ENCODE data around the gene AP1M1.
A peak's percentile ranks its signal among the peaks of the same experiment; 100 is the strongest.

The AP1M1 gene

DNA sequence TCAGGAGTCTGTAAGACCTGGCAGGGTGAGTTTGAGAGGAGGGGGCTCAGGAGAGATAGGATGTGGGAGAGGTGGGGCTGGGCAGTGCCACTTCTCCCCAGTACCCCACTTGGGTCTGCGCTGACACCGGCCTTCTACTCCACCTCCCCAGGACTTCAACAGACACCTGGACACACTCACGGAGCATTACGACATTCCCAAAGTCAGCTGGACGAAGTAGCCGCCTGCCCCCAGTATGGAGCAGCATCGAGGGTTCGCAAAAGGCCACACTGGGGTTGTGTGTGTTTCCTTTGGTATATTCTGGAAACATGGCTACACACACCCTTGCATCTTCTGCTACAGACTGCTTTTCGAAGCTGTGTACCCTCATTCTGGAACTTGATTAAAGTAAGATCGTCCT, 7.0 kb upstream of the AP1M1 start:
- H3K27ac ChIP-seq (ENCODE audit: low read length) = no peak overlapping the region
- H3K4me3 ChIP-seq (ENCODE audit: low read length) = no peak overlapping the region
- H3K36me3 ChIP-seq (replicated peaks; ENCODE audit: low read depth, low read length) = peaks cover 47% of the 10 kb centered on the region
- H2AFZ ChIP-seq (ENCODE audit: low read depth, low read length) = no peak overlapping the region
- no peak overlapping the region for H3K4me2 ChIP-seq (ENCODE audit: low read length)
- H3K9ac ChIP-seq (ENCODE audit: low read length) = no peak overlapping the region
- no peaks in the 10 kb centered on the region for H3K27me3 ChIP-seq (ENCODE audit: low read depth, low read length)
- peaks cover 23% of the 10 kb centered on the region for H3K79me2 ChIP-seq (ENCODE audit: low read length)
- peaks cover 9% of the 10 kb centered on the region for H3K4me1 ChIP-seq (ENCODE audit: low read length)
- TF ChIP-seq, protein P1, sequence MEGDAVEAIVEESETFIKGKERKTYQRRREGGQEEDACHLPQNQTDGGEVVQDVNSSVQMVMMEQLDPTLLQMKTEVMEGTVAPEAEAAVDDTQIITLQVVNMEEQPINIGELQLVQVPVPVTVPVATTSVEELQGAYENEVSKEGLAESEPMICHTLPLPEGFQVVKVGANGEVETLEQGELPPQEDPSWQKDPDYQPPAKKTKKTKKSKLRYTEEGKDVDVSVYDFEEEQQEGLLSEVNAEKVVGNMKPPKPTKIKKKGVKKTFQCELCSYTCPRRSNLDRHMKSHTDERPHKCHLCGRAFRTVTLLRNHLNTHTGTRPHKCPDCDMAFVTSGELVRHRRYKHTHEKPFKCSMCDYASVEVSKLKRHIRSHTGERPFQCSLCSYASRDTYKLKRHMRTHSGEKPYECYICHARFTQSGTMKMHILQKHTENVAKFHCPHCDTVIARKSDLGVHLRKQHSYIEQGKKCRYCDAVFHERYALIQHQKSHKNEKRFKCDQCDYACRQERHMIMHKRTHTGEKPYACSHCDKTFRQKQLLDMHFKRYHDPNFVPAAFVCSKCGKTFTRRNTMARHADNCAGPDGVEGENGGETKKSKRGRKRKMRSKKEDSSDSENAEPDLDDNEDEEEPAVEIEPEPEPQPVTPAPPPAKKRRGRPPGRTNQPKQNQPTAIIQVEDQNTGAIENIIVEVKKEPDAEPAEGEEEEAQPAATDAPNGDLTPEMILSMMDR (IDR thresholded peaks at IDR 0.05; ENCODE audit: low read depth, low read length) = no peak
- no peak for TF ChIP-seq EZH2phosphoT487 (IDR thresholded peaks at IDR 0.05; ENCODE audit: low read depth)
- no peaks in the 10 kb centered on the region for H3K9me3 ChIP-seq (ENCODE audit: insufficient read depth, low read length)
- no peaks in the 10 kb centered on the region for H4K20me1 ChIP-seq (ENCODE audit: insufficient read depth, low read length)

DNA sequence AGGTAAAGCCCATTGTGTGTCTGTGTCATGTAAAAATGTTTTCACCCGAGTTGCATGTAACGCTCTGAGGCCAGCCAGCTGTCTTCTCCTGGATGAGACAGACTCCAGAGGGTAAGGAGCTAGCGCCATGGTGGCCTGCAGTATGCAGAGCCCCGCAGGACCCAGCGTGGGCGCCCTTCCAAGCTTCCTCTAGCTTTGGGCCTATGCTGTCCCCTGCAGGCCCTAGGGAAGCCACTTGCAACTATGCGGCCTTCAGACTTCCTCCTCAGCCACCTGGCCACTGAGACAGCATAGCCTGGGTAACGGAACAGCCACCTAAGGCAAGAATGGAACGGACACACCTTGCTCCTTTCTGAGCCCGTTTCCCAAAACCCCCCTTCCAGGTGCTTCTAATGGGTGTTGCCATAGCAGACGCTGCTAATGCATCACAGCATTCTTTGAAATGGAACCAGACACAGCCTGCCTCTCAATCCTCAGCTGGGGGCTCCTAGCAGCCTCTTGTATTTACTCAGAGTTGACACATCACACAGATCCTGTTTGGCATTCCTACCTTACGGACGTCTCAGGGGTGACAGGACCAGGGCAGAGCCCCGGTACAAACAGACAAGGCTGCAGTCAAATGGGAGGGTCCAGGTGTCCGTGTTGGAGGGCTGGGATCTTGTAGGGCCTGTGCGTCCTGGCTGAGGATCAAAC, 6.3 kb upstream of the AP1M1 start:
- Histone ChIP-seq H3K4me2 (ENCODE audit: low read length) (no peak overlapping the region), H2AFZ (ENCODE audit: low read depth, low read length) (no peak overlapping the region), H3K4me3 (ENCODE audit: low read length) (no peak overlapping the region), H3K27me3 (ENCODE audit: low read depth, low read length) (no peaks in the 10 kb centered on the region), H4K20me1 (ENCODE audit: insufficient read depth, low read length) (no peaks in the 10 kb centered on the region), H3K9ac (ENCODE audit: low read length) (no peak overlapping the region), H3K27ac (ENCODE audit: low read length) (no peak overlapping the region), H3K9me3 (ENCODE audit: insufficient read depth, low read length) (no peaks in the 10 kb centered on the region), H3K36me3 (replicated peaks; ENCODE audit: low read depth, low read length) (peaks cover 47% of the 10 kb centered on the region), H3K4me1 (ENCODE audit: low read length) (peaks cover 10% of the 10 kb centered on the region), H3K79me2 (ENCODE audit: low read length) (peaks cover 17% of the 10 kb centered on the region)
- TF ChIP-seq EZH2phosphoT487 (IDR thresholded peaks at IDR 0.05; ENCODE audit: low read depth) = no peak
- TF ChIP-seq, protein P1 (IDR thresholded peaks at IDR 0.05; ENCODE audit: low read depth, low read length) = no peak

DNA sequence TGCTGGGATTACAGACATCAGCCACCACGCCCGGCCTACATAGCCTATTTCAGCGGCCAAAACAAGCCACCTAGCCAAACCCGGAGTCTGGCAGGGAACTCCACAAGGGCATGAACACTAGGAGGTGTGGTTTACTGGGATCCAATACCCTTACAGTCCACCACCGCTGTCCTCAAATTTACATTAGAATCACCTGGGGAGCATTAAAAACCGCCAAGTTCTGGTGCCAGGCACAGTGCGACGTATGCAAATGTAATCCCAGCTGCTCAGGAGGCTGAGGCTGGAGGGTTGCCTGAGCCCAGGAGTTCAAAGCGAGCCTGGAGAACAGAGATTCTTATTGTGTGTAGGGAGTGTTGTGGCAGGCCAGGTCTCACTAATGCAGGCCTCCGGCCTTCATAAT, 4.2 kb upstream of the AP1M1 start:
- Histone ChIP-seq H4K20me1 (ENCODE audit: insufficient read depth, low read length) (no peaks in the 10 kb centered on the region), H3K4me1 (ENCODE audit: low read length) (peaks cover 14% of the 10 kb centered on the region), H3K4me3 (ENCODE audit: low read length) (no peak overlapping the region), H3K9me3 (ENCODE audit: insufficient read depth, low read length) (no peaks in the 10 kb centered on the region), H3K27me3 (ENCODE audit: low read depth, low read length) (no peaks in the 10 kb centered on the region), H3K79me2 (ENCODE audit: low read length) (peaks cover 10% of the 10 kb centered on the region), H3K27ac (ENCODE audit: low read length) (no peak overlapping the region), H3K9ac (ENCODE audit: low read length) (no peak overlapping the region), H3K36me3 (replicated peaks; ENCODE audit: low read depth, low read length) (peaks cover 33% of the 10 kb centered on the region), H3K4me2 (ENCODE audit: low read length) (no peak overlapping the region), H2AFZ (ENCODE audit: low read depth, low read length) (no peak overlapping the region)
- TF ChIP-seq EZH2phosphoT487 (IDR thresholded peaks at IDR 0.05; ENCODE audit: low read depth) = no peak
- TF ChIP-seq, protein P1 (IDR thresholded peaks at IDR 0.05; ENCODE audit: low read depth, low read length) = no peak

DNA sequence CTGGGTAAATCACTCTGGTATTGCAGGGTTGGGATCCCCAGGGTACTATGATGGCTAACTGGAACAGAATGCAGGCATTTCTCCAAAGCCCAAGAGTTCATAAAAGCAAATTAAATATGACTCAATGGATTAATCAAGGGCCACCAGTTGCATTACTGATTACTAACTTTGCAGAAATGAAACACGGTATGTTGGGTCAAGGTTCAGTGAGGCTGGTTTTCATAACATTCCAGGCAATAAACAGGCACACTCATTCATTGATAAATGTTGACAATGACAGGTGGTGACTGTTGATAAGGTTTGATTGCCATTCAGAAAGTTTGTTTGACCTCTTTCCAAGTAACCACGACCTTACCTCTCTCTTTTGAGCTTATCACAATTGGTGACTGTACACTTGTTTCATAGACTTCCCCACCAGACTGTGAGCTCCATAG, 506 bp upstream of the AP1M1 start:
- peak overlapping the region; percentile 69 for H3K27ac ChIP-seq (ENCODE audit: low read length)
- TF ChIP-seq EZH2phosphoT487 (IDR thresholded peaks at IDR 0.05; ENCODE audit: low read depth) = no peak
- TF ChIP-seq, protein P1 (IDR thresholded peaks at IDR 0.05; ENCODE audit: low read depth, low read length) = no peak
- H3K4me3 ChIP-seq (ENCODE audit: low read length) = peak overlapping the region; percentile 80
- no peaks in the 10 kb centered on the region for H4K20me1 ChIP-seq (ENCODE audit: insufficient read depth, low read length)
- peak overlapping the region; percentile 15; the same call in 1 of the 2 replicates for H2AFZ ChIP-seq (ENCODE audit: low read depth, low read length)
- peak overlapping the region; percentile 79 for H3K9ac ChIP-seq (ENCODE audit: low read length)
- no peaks in the 10 kb centered on the region for H3K9me3 ChIP-seq (ENCODE audit: insufficient read depth, low read length)
- H3K79me2 ChIP-seq (ENCODE audit: low read length) = peaks cover 41% of the 10 kb centered on the region
- peak overlapping the region; percentile 96 for H3K4me2 ChIP-seq (ENCODE audit: low read length)
- peaks cover 34% of the 10 kb centered on the region for H3K4me1 ChIP-seq (ENCODE audit: low read length)
- H3K27me3 ChIP-seq (ENCODE audit: low read depth, low read length) = no peaks in the 10 kb centered on the region
- peaks cover 12% of the 10 kb centered on the region for H3K36me3 ChIP-seq (replicated peaks; ENCODE audit: low read depth, low read length)

Measured in OCI-LY3 (cell line).